Common myeloid progenitor, CD34-positive (primary cell): Measurements from ENCODE around the gene COPG2.
A peak's percentile ranks its signal among the peaks of the same experiment; 100 is the strongest.
"Not testable (repeated sequence)": the region's sequence is repeated elsewhere in the genome, so short reads cannot be mapped to it uniquely, and the experiment has no call there.

Experiments used
- CTCF ChIA-PET: fragments of 350-600 bp; sonication (Branson Sonifier 250); formaldehyde crosslinking; loops from one replicate; lab custom pipeline; 2021; ENCODE audit warnings: antibody characterized with exemption; lab: Charles Lee
- POLR2A ChIA-PET: fragments of 350-600 bp; sonication (Branson Sonifier 250); formaldehyde crosslinking; loops from one replicate; lab custom pipeline; 2021; ENCODE audit warnings: antibody characterized with exemption; lab: Charles Lee
- DNase-seq, 3 donors: peaks; one replicate each; pipeline versions ENCODE4 v3.0.0 to v3.0.0-alpha.2; 2013
- H3K27ac ChIP-seq, 2 experiments: 1 replicate in 1 of 2; 2 replicates in 1 of 2; pipeline ENCODE4 v1.7.0; 2013; ENCODE audit warnings: inconsistent platforms in 2 of 2, low read length in 2 of 2, mild to moderate bottlenecking in 2 of 2, low read depth in 1 of 2, moderate library complexity in 1 of 2; ENCODE audit not compliant: severe bottlenecking in 2 of 2, insufficient read depth in 1 of 2, poor library complexity in 1 of 2
- H3K27me3 ChIP-seq, 5 experiments: replicated peaks in 2 of 5; 1 replicate in 3 of 5; 2 replicates in 2 of 5; pipeline versions ENCODE4 v1.6.1 to v1.7.0; 2013; ENCODE audit warnings: low read length in 4 of 5, mild to moderate bottlenecking in 2 of 5, moderate library complexity in 2 of 5, inconsistent platforms in 1 of 5; ENCODE audit not compliant: insufficient read depth in 5 of 5, control insufficient read depth in 4 of 5
- H3K36me3 ChIP-seq, 4 experiments: 1 replicate in 2 of 4; 2 replicates in 2 of 4; pipeline versions ENCODE4 v1.6.1 to v1.7.0; 2013; ENCODE audit warnings: low read length in 3 of 4, control low read depth in 1 of 4, mild to moderate bottlenecking in 1 of 4; ENCODE audit not compliant: control insufficient read depth in 4 of 4, insufficient read depth in 4 of 4
- H3K4me1 ChIP-seq, 4 experiments: 1 replicate in 3 of 4; 2 replicates in 1 of 4; pipeline versions ENCODE4 v1.6.1 to v1.7.1; 2013; ENCODE audit warnings: low read length in 3 of 4, mild to moderate bottlenecking in 3 of 4, control low read depth in 1 of 4, inconsistent platforms in 1 of 4, moderate library complexity in 1 of 4; ENCODE audit not compliant: control insufficient read depth in 4 of 4, insufficient read depth in 4 of 4; ENCODE audit errors: control extremely low read depth in 1 of 4
- H3K4me3 ChIP-seq, 7 experiments: 1 replicate in 4 of 7; 2 replicates in 3 of 7; pipeline versions ENCODE4 v1.5.1 to v1.7.0; 2013; ENCODE audit warnings: mild to moderate bottlenecking in 7 of 7, low read length in 6 of 7, moderate library complexity in 6 of 7, inconsistent platforms in 2 of 7, low read depth in 2 of 7, control low read depth in 1 of 7; ENCODE audit not compliant: insufficient read depth in 4 of 7, control insufficient read depth in 1 of 7; ENCODE audit errors: extremely low read depth in 1 of 7
- H3K9me3 ChIP-seq, 5 experiments: 1 replicate in 4 of 5; 2 replicates in 1 of 5; pipeline versions ENCODE4 v1.6.1 to v1.7.1; 2013; ENCODE audit warnings: low read length in 4 of 5, mild to moderate bottlenecking in 2 of 5, inconsistent platforms in 1 of 5, low read depth in 1 of 5, moderate library complexity in 1 of 5; ENCODE audit not compliant: control insufficient read depth in 4 of 5, insufficient read depth in 2 of 5; ENCODE audit errors: control extremely low read depth in 1 of 5
- WGBS: methylation state at CpG from one replicate; pipeline ENCODE4 v1.1.5; 2013; ENCODE audit not compliant: insufficient coverage; 5-methylcytosine and 5-hydroxymethylcytosine counted together

COPG2 gene

GRCh38 chr7:130529417-130529816, 139.1 kb downstream of the COPG2 start:
- H3K27ac ChIP-seq, result no peak overlapping the region
- CTCF ChIA-PET, result no interaction called here
- WGBS, result 100% methylated on average over 2 of the region's 2 CpGs
- no peak for DNase-seq
- no peaks in the 10 kb centered on the region for H3K9me3 ChIP-seq
- H3K36me3 ChIP-seq, result peaks cover 5 to 38% (median 22%) of the 10 kb centered on the region in 4 experiments
- H3K4me3 ChIP-seq, result no peak overlapping the region
- H3K27me3 ChIP-seq, result no peaks in the 10 kb centered on the region
- no peaks in the 10 kb centered on the region for H3K4me1 ChIP-seq
- POLR2A ChIA-PET, result no interaction called here

DNA sequence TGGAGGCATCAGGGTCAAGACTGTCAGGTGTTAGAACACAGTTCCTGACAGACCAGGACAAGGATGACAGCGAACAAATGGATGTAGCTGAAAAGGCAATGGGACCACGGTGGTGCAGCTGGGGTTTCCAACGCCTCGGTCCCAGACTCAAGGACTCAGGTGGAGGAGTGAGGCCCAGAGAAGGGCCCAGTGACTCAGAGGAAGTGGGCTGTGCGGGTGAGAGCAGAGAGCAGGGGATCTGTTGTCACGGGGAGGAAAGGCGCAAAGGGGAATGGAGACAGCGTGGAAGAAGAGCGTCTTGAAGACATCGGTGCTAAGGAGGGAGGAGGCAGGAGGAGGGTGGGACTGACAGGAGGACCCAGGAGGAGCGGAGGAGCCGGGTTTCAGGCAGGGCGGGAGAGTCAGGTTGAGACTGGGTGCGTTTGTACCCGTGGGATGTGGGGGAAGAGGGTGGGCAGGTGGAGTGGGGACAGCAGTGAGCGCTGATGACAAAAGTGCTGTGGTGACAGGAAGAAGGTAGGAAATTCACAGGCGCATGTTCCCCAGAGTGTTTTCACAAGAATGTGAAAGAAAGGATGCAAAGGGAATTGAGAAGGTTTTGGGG, 140.7 kb downstream of the COPG2 start:
- CTCF ChIA-PET, H3K27me3 ChIP-seq: not testable (repeated sequence)

GRCh38 chr7:130524628-130525027, 143.9 kb downstream of the COPG2 start:
- ChIA-PET POLR2A (no interaction called here), CTCF (no interaction called here)
- H3K9me3 ChIP-seq, result no peaks in the 10 kb centered on the region
- no peaks in the 10 kb centered on the region for H3K4me1 ChIP-seq
- peaks cover 7 to 37% (median 12%) of the 10 kb centered on the region in 4 experiments for H3K36me3 ChIP-seq
- no peak for DNase-seq
- no peak overlapping the region for H3K4me3 ChIP-seq
- H3K27ac ChIP-seq, result no peak overlapping the region
- WGBS, result 100% methylated on average over 5 of the region's 5 CpGs
- H3K27me3 ChIP-seq, result no peaks in the 10 kb centered on the region

More for the DNA sequence above, 140.7 kb downstream of the COPG2 start:
- WGBS, result 96% methylated on average over 10 of the region's 17 CpGs
- H3K4me3 ChIP-seq, H3K27ac ChIP-seq, H3K4me1 ChIP-seq, DNase-seq, H3K9me3 ChIP-seq, POLR2A ChIA-PET: not testable (repeated sequence)
- peaks cover 2 to 37% (median 17%) of the 10 kb centered on the region in 4 experiments for H3K36me3 ChIP-seq

DNA sequence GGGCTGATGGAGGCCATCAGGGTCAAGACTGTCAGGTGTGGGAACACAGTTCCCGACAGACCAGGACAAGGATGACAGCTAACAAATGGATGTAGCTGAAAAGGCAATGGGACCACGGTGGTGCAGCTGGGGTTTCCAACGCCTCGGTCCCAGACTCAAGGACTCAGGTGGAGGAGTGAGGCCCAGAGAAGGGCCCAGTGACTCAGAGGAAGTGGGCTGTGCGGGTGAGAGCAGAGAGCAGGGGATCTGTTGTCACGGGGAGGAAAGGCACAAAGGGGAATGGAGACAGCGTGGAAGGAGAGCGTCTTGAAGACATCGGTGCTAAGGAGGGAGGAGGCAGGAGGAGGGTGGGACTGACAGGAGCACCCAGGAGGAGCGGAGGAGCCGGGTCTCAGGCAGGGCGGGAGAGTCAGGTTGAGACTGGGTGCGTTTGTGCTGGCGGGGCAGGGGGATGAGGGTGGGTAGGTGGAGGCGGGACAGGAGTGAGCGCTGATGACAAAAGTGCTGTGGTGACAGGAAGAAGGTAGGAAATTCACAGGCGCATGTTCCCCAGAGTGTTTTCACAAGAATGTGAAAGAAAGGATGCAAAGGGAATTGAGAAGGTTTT, 144.9 kb downstream of the COPG2 start:
- CTCF ChIA-PET, POLR2A ChIA-PET, H3K4me3 ChIP-seq, H3K9me3 ChIP-seq, DNase-seq, H3K4me1 ChIP-seq, H3K27me3 ChIP-seq, H3K27ac ChIP-seq: not testable (repeated sequence)
- H3K36me3 ChIP-seq, result peaks cover 3 to 31% (median 10%) of the 10 kb centered on the region in 4 experiments
- 99% methylated on average over 8 of the region's 17 CpGs for WGBS

GRCh38 chr7:130521258-130521951, 147.1 kb downstream of the COPG2 start:
- ChIA-PET POLR2A (no interaction called here), CTCF (no interaction called here)
- Histone ChIP-seq H3K27ac (no peak overlapping the region), H3K4me3 (no peak overlapping the region), H3K27me3 (no peaks in the 10 kb centered on the region), H3K4me1 (no peaks in the 10 kb centered on the region), H3K36me3 (peaks cover 6 to 31% (median 10%) of the 10 kb centered on the region in 4 experiments), H3K9me3 (no peaks in the 10 kb centered on the region)
- no peak for DNase-seq
- WGBS, result 100% methylated on average over 3 of the region's 4 CpGs

DNA sequence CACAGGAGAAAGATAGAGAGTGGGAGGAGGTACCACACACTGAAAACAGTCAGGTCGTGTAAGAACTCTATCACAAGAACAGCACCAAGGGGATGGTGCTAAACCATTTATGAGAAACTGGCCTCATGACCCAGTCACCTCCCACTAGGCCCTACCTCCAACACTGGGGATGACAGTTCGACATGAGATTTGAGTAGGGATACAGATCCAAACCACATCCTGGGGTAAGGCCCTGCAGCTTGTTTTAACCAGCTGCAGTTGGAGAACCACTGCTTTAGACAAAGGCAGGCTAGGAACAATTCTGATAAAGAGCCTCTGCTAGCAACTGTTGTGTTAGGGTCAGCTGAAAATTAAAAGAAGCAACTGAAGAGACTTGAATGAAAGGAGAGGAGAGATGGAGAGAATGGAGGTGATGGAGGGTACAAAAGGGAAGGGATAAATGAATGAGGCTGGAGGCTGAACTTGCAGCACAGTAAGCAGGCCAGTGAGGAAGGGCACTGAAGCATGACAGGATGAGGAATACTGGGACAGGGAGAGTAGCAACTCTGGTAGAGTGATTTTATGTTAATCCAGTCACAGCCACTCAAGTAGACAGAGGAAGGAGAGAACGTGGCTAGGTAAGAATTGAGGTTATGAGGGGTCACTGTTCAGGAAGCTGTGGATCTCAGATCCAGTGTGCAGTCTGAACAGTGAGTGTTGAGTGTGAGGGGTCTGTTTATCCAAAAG, 153.1 kb downstream of the COPG2 start:
- CTCF ChIA-PET, result no interaction called here
- Histone ChIP-seq H3K4me1 (no peaks in the 10 kb centered on the region), H3K36me3 (peaks cover 4 to 47% (median 12%) of the 10 kb centered on the region in 4 experiments), H3K4me3 (no peak overlapping the region), H3K27ac (no peak overlapping the region), H3K9me3 (no peaks in the 10 kb centered on the region), H3K27me3 (no peaks in the 10 kb centered on the region)
- 82% methylated on average over 3 of the region's 3 CpGs for WGBS
- POLR2A ChIA-PET, result no interaction called here
- peak in 1 of 3 donors; percentile 7 for DNase-seq
